Measurements from ENCODE around the gene CAMSAP1. TPM values are rescaled to one million over a fixed set of nuclear protein-coding genes. Genes with fewer than 3 reads are reported as not detected.

Gene CAMSAP1
- polyA plus RNA-seq, 1 donor, result 9.8 TPM

- Histone ChIP-seq H3K4me3 (ENCODE audit: low read length) (no peak overlapping the region), H3K27me3 (ENCODE audit: control insufficient read depth, insufficient read depth, low read length) (no peaks in the 10 kb centered on the region), H3K36me3 (ENCODE audit: control insufficient read depth, insufficient read depth, low read length) (no peaks in the 10 kb centered on the region), H3K4me1 (ENCODE audit: control insufficient read depth, insufficient read depth, low read length) (no peaks in the 10 kb centered on the region), H3K9me3 (ENCODE audit: control insufficient read depth, low read depth, low read length) (no peaks in the 10 kb centered on the region), H3K27ac (ENCODE audit: low read length) (no peak overlapping the region)
- no CpG with 5 or more reads among the region's 36 CpGs for WGBS (ENCODE audit: insufficient coverage, low lambda C conversion rate)
- DNase-seq, result no peak
These were observed 134.4 kb downstream of the CAMSAP1 start for GRCh38 chr9:135772702-135773493.

- Histone ChIP-seq H3K27me3 (ENCODE audit: control insufficient read depth, insufficient read depth, low read length) (no peaks in the 10 kb centered on the region), H3K36me3 (ENCODE audit: control insufficient read depth, insufficient read depth, low read length) (no peaks in the 10 kb centered on the region), H3K4me1 (ENCODE audit: control insufficient read depth, insufficient read depth, low read length) (no peaks in the 10 kb centered on the region), H3K4me3 (ENCODE audit: low read length) (no peak overlapping the region), H3K9me3 (ENCODE audit: control insufficient read depth, low read depth, low read length) (peaks cover 6% of the 10 kb centered on the region), H3K27ac (ENCODE audit: low read length) (no peak overlapping the region)
- no CpG with 5 or more reads among the region's 13 CpGs for WGBS (ENCODE audit: insufficient coverage, low lambda C conversion rate)
- DNase-seq, result no peak
These were observed 135.2 kb downstream of the CAMSAP1 start for GRCh38 chr9:135772056-135772646.

DNA sequence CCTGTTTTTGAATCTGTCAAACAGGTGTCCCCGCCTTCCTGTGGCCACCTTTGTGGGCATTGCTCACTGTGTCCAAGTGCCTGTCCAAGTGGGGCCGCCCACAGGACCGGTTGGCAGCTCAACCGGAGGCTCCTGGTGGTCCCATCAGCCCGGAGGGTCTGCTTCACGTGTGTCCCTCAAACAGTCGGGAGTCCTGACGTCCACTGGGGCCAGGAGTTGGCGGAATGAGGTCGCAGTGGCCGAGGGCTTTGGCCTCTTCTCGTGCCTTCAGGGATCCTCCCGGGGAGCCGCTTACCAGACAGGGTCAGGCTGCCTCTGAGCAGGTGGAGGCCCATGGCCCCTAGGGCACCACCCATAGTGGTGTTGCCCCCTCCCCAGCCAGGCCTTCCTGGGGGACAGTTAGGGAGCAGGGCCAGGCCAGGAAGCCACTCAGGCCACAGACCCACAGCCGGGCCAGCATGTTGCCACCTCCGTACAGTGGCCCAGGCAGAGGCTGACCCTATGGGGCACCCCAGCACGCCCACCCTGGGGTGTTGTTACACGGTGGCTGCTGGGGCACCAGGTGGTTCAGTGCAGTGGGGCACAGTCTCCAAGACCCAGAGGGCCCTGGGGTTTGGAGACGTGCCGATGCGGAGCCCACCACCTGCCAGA lies 135.8 kb downstream of the CAMSAP1 start:
- Histone ChIP-seq H3K4me3 (ENCODE audit: low read length) (no peak overlapping the region), H3K27me3 (ENCODE audit: control insufficient read depth, insufficient read depth, low read length) (no peaks in the 10 kb centered on the region), H3K27ac (ENCODE audit: low read length) (no peak overlapping the region), H3K36me3 (ENCODE audit: control insufficient read depth, insufficient read depth, low read length) (no peaks in the 10 kb centered on the region), H3K4me1 (ENCODE audit: control insufficient read depth, insufficient read depth, low read length) (no peaks in the 10 kb centered on the region), H3K9me3 (ENCODE audit: control insufficient read depth, low read depth, low read length) (peaks cover 11% of the 10 kb centered on the region)
- no peak for DNase-seq
- WGBS (ENCODE audit: insufficient coverage, low lambda C conversion rate), result no CpG with 5 or more reads among the region's 21 CpGs

- Histone ChIP-seq H3K4me3 (ENCODE audit: low read length) (no peak overlapping the region), H3K27ac (ENCODE audit: low read length) (no peak overlapping the region), H3K4me1 (ENCODE audit: control insufficient read depth, insufficient read depth, low read length) (no peaks in the 10 kb centered on the region), H3K9me3 (ENCODE audit: control insufficient read depth, low read depth, low read length) (peaks cover 15% of the 10 kb centered on the region), H3K36me3 (ENCODE audit: control insufficient read depth, insufficient read depth, low read length) (no peaks in the 10 kb centered on the region), H3K27me3 (ENCODE audit: control insufficient read depth, insufficient read depth, low read length) (no peaks in the 10 kb centered on the region)
- no CpG with 5 or more reads among the region's 26 CpGs for WGBS (ENCODE audit: insufficient coverage, low lambda C conversion rate)
- DNase-seq, result no peak
These were observed 136.6 kb downstream of the CAMSAP1 start for GRCh38 chr9:135770771-135771170.

DNA sequence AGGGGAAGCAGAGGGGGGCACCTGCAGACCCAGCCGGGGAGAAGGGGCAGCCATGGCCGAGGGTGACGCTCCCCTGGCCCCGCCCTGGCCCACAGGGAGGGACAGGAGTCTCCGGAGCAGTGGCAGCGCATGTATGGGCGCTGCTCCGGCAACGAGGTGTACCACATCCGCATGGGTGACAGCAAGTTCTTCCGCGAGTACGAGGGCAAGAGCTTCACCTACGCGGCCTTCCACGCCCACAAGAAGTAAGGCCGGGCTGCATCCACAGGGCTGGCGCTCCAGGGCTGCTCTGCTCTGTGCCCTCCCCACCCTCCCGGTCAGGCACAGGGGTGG lies 137.2 kb downstream of the CAMSAP1 start:
- Histone ChIP-seq H3K4me3 (ENCODE audit: low read length) (no peak overlapping the region), H3K9me3 (ENCODE audit: control insufficient read depth, low read depth, low read length) (peaks cover 21% of the 10 kb centered on the region), H3K27me3 (ENCODE audit: control insufficient read depth, insufficient read depth, low read length) (no peaks in the 10 kb centered on the region), H3K36me3 (ENCODE audit: control insufficient read depth, insufficient read depth, low read length) (no peaks in the 10 kb centered on the region), H3K27ac (ENCODE audit: low read length) (no peak overlapping the region), H3K4me1 (ENCODE audit: control insufficient read depth, insufficient read depth, low read length) (no peaks in the 10 kb centered on the region)
- no peak for DNase-seq
- WGBS (ENCODE audit: insufficient coverage, low lambda C conversion rate), result no CpG with 5 or more reads among the region's 19 CpGs

DNA sequence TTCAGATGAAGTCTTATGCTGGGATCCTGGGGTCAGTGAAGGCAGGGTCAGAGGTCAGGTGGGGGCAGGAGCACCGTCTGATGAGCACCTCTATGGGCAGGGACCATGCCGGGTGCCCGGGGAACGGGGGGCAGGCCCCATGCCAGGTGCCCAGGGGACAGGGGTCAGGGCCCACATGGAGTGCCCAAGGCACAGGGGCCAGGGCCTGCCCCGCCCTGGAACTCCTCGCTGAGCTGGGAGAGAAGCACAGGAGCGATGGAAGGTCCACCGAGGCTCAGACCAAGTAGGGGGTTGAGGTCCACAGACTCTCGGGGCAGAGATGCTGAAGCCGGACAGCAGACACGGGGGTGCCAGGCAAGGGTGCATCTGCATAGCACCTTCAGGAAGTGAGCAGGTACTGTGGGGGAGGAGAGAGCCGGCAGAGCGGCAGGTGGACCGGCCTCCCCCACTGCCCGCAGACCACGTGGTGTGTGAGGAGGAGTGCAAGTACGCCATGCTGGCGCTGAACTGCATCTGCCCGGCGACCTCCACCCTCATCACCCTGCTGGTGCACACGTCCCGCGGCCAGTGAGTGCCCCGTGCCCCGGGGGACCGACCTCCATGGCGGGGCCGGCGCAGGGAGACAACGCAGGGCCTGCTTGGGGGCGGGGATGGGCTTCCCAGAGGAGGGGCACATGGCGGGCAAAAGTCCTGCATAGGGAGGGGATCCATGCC lies 137.7 kb downstream of the CAMSAP1 start:
- WGBS (ENCODE audit: insufficient coverage, low lambda C conversion rate), result 90% methylated on average over 2 of the region's 32 CpGs
- no peaks in the 10 kb centered on the region for H3K36me3 ChIP-seq (ENCODE audit: control insufficient read depth, insufficient read depth, low read length)
- H3K9me3 ChIP-seq (ENCODE audit: control insufficient read depth, low read depth, low read length), result peaks cover 26% of the 10 kb centered on the region
- H3K27ac ChIP-seq (ENCODE audit: low read length), result no peak overlapping the region
- DNase-seq, result no peak
- H3K27me3 ChIP-seq (ENCODE audit: control insufficient read depth, insufficient read depth, low read length), result no peaks in the 10 kb centered on the region
- no peaks in the 10 kb centered on the region for H3K4me1 ChIP-seq (ENCODE audit: control insufficient read depth, insufficient read depth, low read length)
- H3K4me3 ChIP-seq (ENCODE audit: low read length), result no peak overlapping the region

GRCh38 chr9:135768516-135769218 lies 138.7 kb downstream of the CAMSAP1 start:
- Histone ChIP-seq H3K9me3 (ENCODE audit: control insufficient read depth, low read depth, low read length) (peaks cover 27% of the 10 kb centered on the region), H3K27me3 (ENCODE audit: control insufficient read depth, insufficient read depth, low read length) (no peaks in the 10 kb centered on the region), H3K27ac (ENCODE audit: low read length) (no peak overlapping the region), H3K36me3 (ENCODE audit: control insufficient read depth, insufficient read depth, low read length) (no peaks in the 10 kb centered on the region), H3K4me3 (ENCODE audit: low read length) (no peak overlapping the region), H3K4me1 (ENCODE audit: control insufficient read depth, insufficient read depth, low read length) (no peaks in the 10 kb centered on the region)
- no peak for DNase-seq
- WGBS (ENCODE audit: insufficient coverage, low lambda C conversion rate), result no CpG with 5 or more reads among the region's 43 CpGs

DNA sequence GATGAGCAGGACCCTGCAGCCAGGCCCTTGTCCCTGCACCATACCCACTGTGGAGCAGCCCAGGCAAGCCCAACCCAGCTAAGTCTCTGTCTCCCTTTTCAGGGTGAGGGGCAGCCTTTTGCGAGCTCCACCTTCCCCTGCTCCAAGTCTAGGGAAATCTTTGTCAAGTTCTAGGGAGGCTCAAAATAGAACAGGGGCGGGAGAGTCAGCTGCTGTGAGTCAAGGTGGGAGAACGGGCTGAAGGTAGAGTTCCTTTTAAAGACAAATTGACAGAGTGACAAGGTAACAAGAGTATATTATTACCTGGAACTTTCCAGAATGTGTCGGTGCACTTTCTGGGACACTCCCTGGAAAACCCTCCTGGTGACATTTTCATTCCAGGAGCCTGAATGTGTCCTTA lies 140.6 kb downstream of the CAMSAP1 start:
- Histone ChIP-seq H3K4me1 (ENCODE audit: control insufficient read depth, insufficient read depth, low read length) (no peaks in the 10 kb centered on the region), H3K9me3 (ENCODE audit: control insufficient read depth, low read depth, low read length) (peaks cover 27% of the 10 kb centered on the region), H3K4me3 (ENCODE audit: low read length) (no peak overlapping the region), H3K36me3 (ENCODE audit: control insufficient read depth, insufficient read depth, low read length) (no peaks in the 10 kb centered on the region), H3K27ac (ENCODE audit: low read length) (no peak overlapping the region), H3K27me3 (ENCODE audit: control insufficient read depth, insufficient read depth, low read length) (no peaks in the 10 kb centered on the region)
- WGBS (ENCODE audit: insufficient coverage, low lambda C conversion rate), result no CpG with 5 or more reads among the region's 4 CpGs
- no peak for DNase-seq

DNA sequence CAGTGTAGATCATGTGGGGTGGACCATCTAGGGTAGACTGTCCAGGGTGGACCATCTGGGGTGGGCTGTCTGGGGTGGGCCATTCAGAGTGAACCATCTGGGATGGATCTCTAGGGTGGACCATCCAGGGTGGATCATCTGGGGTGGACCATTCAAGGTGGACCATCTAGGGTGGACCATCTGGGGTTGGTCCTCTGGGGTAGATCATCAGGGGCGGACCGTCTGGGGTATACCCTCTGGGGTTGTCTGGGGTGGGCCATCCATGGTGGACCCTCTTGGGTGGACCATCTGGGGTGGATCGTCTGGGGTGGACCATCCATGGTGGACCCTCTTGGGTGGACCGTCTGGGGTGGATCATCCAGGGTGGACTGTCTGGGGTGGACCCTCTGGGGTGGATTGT lies 141.1 kb downstream of the CAMSAP1 start:
- H3K9me3 ChIP-seq (ENCODE audit: control insufficient read depth, low read depth, low read length), result peaks cover 27% of the 10 kb centered on the region
- H3K4me3 ChIP-seq (ENCODE audit: low read length), result no peak overlapping the region

GRCh38 chr9:135765416-135765815 lies 141.9 kb downstream of the CAMSAP1 start:
- H3K4me3 ChIP-seq (ENCODE audit: low read length), result no peak overlapping the region
- DNase-seq, result no peak
- no peaks in the 10 kb centered on the region for H3K4me1 ChIP-seq (ENCODE audit: control insufficient read depth, insufficient read depth, low read length)
- H3K27ac ChIP-seq (ENCODE audit: low read length), result no peak overlapping the region
- no peaks in the 10 kb centered on the region for H3K27me3 ChIP-seq (ENCODE audit: control insufficient read depth, insufficient read depth, low read length)
- no peaks in the 10 kb centered on the region for H3K36me3 ChIP-seq (ENCODE audit: control insufficient read depth, insufficient read depth, low read length)
- H3K9me3 ChIP-seq (ENCODE audit: control insufficient read depth, low read depth, low read length), result peaks cover 27% of the 10 kb centered on the region
- WGBS (ENCODE audit: insufficient coverage, low lambda C conversion rate), result 100% methylated on average over 1 of the region's 13 CpGs

More for the DNA sequence above, 141.1 kb downstream of the CAMSAP1 start:
- no CpG with 5 or more reads among the region's 4 CpGs for WGBS (ENCODE audit: insufficient coverage, low lambda C conversion rate)
- H3K4me1 ChIP-seq (ENCODE audit: control insufficient read depth, insufficient read depth, low read length), result no peaks in the 10 kb centered on the region
- no peak overlapping the region for H3K27ac ChIP-seq (ENCODE audit: low read length)
- H3K36me3 ChIP-seq (ENCODE audit: control insufficient read depth, insufficient read depth, low read length), result no peaks in the 10 kb centered on the region
- no peak for DNase-seq
- H3K27me3 ChIP-seq (ENCODE audit: control insufficient read depth, insufficient read depth, low read length), result no peaks in the 10 kb centered on the region

Measured in large intestine (tissue), 3 donors.